Neutrophil (primary cell): ENCODE measurements around the gene C2CD3.

Source experiments
- H3K27ac ChIP-seq: fragments of 200-600 bp; sonication (generic); 2 replicates; pipeline ENCODE4 v1.5.1; 2016; ENCODE audit warnings: mild to moderate bottlenecking, moderate library complexity
- H3K27me3 ChIP-seq: fragments of 200-600 bp; sonication (generic); 2 replicates; pipeline ENCODE4 v1.6.0; 2016; ENCODE audit warnings: mild to moderate bottlenecking
- H3K36me3 ChIP-seq: fragments of 200-600 bp; sonication (generic); 2 replicates; pipeline ENCODE4 v1.5.1; 2017
- H3K4me1 ChIP-seq, 2 experiments: fragments of 200-600 bp in 1 of 2; sonication (generic) in 1 of 2; 1 replicate in 1 of 2; 2 replicates in 1 of 2; pipeline versions ENCODE4 v1.5.1 to v1.6.1; 2013 to 2016; ENCODE audit warnings: low read depth in 1 of 2, low read length in 1 of 2, mild to moderate bottlenecking in 1 of 2, moderate library complexity in 1 of 2; ENCODE audit not compliant: control insufficient read depth in 1 of 2, insufficient read depth in 1 of 2
- H3K4me3 ChIP-seq, 2 experiments: fragments of 200-600 bp in 1 of 2; sonication (generic) in 1 of 2; 1 replicate in 1 of 2; 2 replicates in 1 of 2; pipeline ENCODE4 v1.5.1; 2013 to 2016; ENCODE audit warnings: low read depth in 1 of 2, low read length in 1 of 2, mild to moderate bottlenecking in 1 of 2, moderate library complexity in 1 of 2
- H3K9me3 ChIP-seq: fragments of 200-600 bp; sonication (generic); 2 replicates; pipeline ENCODE4 v1.5.1; 2016
- CTCF ChIP-seq: fragments of 200-600 bp; sonication (generic); IDR thresholded peaks from 2 replicates; pipeline ENCODE4 v1.5.1; 2016; ENCODE audit warnings: antibody characterized with exemption

The C2CD3 gene

DNA sequence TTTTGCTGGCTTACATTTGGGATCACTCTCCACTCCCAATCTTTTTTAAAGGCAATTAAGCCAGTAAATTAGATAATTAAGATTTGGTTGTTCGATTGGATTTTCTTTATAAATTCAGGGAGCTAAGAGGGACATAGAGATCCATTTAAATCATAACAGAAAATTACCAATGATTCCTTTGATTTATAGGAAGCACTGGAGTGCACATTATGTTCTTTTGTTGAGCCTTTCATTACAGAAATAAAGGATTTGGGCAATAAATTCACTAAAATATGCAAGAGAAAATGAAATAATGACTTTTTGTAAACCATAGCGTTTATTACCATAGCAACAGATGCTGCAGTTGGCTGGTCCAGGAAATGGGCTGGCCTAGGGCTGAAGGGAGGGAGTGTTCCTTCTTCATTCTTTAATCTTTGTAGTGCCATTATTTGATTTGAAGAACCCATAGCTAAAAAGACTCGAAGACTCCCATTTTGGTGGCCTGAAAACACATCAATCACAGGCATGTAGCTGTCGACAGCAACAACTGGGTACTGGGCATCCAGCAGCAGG lies 73.0 kb downstream of the C2CD3 start:
- H3K27ac ChIP-seq: no peak overlapping the region
- H3K4me3 ChIP-seq: no peak overlapping the region
- TF ChIP-seq CTCF: no peak
- H3K36me3 ChIP-seq: peaks cover 88% of the 10 kb centered on the region
- H3K4me1 ChIP-seq: no peaks in the 10 kb centered on the region
- H3K9me3 ChIP-seq: no peaks in the 10 kb centered on the region
- no peaks in the 10 kb centered on the region for H3K27me3 ChIP-seq

GRCh38 chr11:74094393-74094792 lies 76.4 kb downstream of the C2CD3 start:
- no peak for TF ChIP-seq CTCF
- peaks cover 92% of the 10 kb centered on the region for H3K36me3 ChIP-seq
- no peak overlapping the region for H3K4me3 ChIP-seq
- H3K4me1 ChIP-seq: no peaks in the 10 kb centered on the region
- no peaks in the 10 kb centered on the region for H3K27me3 ChIP-seq
- no peak overlapping the region for H3K27ac ChIP-seq
- no peaks in the 10 kb centered on the region for H3K9me3 ChIP-seq

DNA sequence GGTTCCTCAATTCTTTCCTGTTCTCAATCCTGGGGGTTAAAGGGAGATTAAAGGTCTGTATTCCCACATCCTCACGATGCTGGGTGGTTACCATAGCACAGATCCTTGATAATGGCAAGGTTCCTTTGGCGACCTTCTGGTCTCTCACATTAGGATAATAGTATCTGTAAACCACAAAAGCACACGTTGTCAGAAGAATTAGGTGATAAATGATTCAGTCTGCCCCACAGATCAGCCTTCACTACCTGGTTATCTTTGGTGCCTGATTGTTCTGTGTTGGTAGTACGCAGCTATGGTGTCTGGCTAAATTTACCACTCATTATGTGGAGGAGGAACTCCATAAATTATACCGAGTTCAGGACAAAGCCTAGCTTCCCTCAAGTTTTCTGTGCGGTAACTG lies 78.4 kb downstream of the C2CD3 start:
- peaks cover 92% of the 10 kb centered on the region for H3K36me3 ChIP-seq
- H3K9me3 ChIP-seq: no peaks in the 10 kb centered on the region
- H3K27me3 ChIP-seq: no peaks in the 10 kb centered on the region
- TF ChIP-seq CTCF: no peak
- no peak overlapping the region for H3K4me3 ChIP-seq
- H3K27ac ChIP-seq: no peak overlapping the region
- H3K4me1 ChIP-seq: no peaks in the 10 kb centered on the region

- Histone ChIP-seq H3K27me3 (no peaks in the 10 kb centered on the region), H3K36me3 (peaks cover 92% of the 10 kb centered on the region), H3K4me1 (no peaks in the 10 kb centered on the region), H3K9me3 (no peaks in the 10 kb centered on the region), H3K4me3 (no peak overlapping the region), H3K27ac (no peak overlapping the region)
- no peak for TF ChIP-seq CTCF
Observed at GRCh38 chr11:74091549-74091948, 79.3 kb downstream of the C2CD3 start.

GRCh38 chr11:74090701-74091100 lies 80.1 kb downstream of the C2CD3 start:
- H3K4me1 ChIP-seq: no peaks in the 10 kb centered on the region
- H3K27ac ChIP-seq: no peak overlapping the region
- no peak for TF ChIP-seq CTCF
- H3K4me3 ChIP-seq: no peak overlapping the region
- no peaks in the 10 kb centered on the region for H3K27me3 ChIP-seq
- peaks cover 94% of the 10 kb centered on the region for H3K36me3 ChIP-seq
- no peaks in the 10 kb centered on the region for H3K9me3 ChIP-seq
